ENCODE results near the gene CHD6.
"Not testable (repeated sequence)": the region's sequence is repeated elsewhere in the genome, so short reads cannot be mapped to it uniquely, and the experiment has no call there.

CHD6 gene

DNA sequence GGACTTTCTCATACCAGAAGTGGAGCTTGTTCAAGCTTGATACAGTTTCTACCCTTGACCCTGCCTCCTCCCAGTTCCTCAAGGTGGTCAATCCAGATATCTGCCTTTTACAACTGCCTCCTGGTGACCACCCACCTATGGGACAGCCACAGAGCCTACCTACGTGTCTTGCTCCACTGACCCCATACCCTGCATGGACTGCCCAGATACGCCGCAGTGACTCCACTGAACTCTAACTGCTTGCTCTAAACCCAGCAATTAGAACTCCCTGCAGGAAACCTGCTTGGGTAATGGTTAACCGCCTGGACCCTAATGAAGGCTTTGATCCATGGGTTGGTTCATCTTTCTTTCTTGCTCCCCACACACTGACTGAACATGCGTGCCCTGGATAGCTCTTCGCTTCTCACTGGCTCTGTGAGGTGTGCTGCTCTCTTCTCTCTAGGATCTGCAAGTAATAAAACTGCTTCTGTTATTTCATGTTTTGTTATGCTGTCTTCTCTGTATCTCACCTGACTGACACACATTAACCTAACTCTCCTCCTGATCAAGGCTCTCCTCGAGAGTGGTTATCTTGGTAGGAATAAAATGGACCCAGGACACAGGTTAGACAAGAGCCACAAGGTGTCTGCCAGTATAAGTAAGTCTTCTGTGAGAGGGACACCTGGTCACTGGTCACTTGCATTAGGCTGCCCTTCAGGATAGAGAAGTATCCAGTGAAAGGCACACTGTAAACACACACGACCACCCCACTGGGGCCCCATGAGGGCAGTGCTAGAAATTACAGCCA, 79.2 kb downstream of the CHD6 start:
- no peak for DNase-seq (ENCODE audit: low read depth)

- DNase-seq (ENCODE audit: low read depth) = no peak
These were observed 80.3 kb downstream of the CHD6 start for GRCh38 chr20:41537865-41538264.

GRCh38 chr20:41535551-41535950, 82.6 kb downstream of the CHD6 start:
- not testable (repeated sequence) for DNase-seq (ENCODE audit: low read depth)

GRCh38 chr20:41534842-41535241, 83.3 kb downstream of the CHD6 start:
- no peak for DNase-seq (ENCODE audit: low read depth)

GRCh38 chr20:41534170-41534569, 84.0 kb downstream of the CHD6 start:
- DNase-seq (ENCODE audit: low read depth) = no peak

GRCh38 chr20:41533537-41534136, 84.5 kb downstream of the CHD6 start:
- no peak for DNase-seq (ENCODE audit: low read depth)

DNA sequence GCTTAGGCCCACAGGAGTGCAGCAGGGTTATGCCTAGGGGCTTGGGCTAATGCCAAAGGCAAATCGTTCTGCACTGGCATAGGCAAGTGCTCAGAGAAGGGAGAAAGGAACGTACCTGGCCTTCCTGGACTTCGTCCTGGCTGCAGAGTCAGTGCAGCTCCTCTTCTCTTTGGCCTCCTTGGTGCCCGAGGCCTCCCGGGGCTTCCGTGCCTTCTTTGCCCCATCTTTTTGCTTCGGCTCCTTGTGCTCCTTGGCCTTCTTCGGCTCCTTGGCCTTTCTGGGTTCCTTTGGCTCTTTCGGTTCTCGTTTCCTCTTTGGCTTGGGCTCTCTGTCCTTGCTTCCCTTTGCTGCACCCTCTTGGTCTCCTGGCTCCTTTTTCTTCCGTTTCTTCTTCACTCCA, 85.2 kb downstream of the CHD6 start:
- DNase-seq (ENCODE audit: low read depth) = no peak

DNA sequence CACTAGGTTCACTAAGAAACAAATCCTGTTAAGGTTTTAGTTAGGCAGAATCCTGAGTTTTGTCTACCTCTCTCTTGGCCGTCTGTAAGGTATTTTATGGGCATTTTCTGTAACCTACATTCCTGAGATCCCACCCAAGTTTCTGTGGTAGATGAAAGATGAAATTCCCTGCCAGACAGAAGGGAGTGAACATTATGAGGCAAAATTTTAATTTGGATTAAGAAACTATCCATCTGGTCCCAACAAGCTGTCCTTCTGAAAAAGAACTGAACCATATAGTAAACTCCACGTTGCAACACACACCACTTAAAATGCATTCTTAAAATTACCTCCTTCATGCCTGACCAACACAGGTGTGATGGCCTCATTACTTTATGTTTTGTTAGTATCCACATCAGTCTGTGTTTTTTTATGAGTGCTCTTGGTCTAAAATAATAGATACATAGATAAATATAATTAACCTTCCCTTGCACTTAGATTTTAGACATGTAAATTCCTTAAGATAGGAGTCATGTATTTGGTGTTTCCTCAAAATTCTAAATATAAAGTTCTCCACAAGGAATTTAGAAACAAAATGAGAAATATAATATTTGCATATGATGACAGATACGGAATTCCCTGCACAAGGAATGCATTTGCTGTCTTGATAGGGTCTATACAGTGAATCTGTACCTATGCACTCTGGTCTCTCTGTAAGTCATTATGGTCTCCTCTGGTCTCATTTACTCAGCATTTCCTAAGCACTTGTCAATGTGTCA, 86.5 kb downstream of the CHD6 start:
- DNase-seq (ENCODE audit: low read depth) = no peak

GRCh38 chr20:41530923-41531322, 87.3 kb downstream of the CHD6 start:
- no peak for DNase-seq (ENCODE audit: low read depth)

DNA sequence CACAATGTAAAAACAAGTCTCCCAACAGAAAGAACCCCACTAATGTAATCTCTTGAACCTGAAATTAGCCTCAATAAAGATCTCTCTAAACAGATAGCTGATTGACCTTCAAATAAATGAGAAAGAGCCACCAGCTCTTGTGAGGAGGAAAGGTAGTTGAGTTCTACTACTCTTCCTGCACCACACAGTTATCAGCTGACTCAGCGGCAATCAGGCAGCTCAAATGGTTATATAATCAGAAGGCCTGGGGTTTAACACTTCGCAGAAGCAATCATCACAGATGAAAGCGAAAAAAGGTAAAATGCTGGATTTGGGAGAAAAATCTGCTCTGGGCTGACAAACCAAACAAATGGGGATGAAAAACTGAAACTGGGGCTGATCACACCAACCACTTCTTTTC, 91.8 kb downstream of the CHD6 start:
- DNase-seq (ENCODE audit: low read depth) = no peak

GRCh38 chr20:41524980-41525613, 93.1 kb downstream of the CHD6 start:
- no peak for DNase-seq (ENCODE audit: low read depth)

DNA sequence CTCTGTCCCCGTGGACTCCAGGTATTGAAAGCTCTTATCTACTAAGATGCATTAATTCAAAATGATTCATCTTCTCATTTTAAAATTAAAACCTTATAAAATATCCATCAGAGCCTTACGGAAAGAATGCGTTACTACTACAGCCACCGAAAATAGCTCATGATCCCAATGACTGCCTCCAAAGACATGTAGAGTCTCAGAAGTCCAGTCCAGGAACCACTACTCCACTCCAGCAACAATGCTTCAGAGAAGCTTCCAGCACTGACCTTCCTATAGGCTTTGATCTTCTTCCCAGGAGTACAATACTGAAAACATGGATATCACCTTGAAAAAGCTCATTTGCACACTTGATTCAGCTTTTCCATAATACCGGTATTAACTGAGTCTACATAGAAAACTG, 94.3 kb downstream of the CHD6 start:
- no peak for DNase-seq (ENCODE audit: low read depth)

DNA sequence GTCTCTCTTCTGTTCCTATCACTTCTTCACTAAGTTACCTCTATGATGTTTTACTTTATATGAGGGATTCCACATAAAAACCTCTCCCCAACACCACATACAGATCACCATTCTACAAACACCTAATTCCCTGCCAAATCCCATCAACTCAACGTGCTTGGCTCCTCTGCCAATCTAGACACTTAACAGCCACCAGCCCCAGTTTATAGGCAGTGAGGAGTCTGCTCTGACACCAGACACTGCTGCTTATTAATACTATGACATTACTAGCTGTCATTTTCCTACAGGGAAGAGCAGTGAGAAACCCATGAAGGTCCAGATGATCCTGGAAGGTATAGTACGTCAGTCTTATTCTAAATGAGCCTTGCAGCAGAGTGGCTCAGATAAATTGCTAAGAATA, 104.3 kb downstream of the CHD6 start:
- DNase-seq (ENCODE audit: low read depth) = no peak

DNA sequence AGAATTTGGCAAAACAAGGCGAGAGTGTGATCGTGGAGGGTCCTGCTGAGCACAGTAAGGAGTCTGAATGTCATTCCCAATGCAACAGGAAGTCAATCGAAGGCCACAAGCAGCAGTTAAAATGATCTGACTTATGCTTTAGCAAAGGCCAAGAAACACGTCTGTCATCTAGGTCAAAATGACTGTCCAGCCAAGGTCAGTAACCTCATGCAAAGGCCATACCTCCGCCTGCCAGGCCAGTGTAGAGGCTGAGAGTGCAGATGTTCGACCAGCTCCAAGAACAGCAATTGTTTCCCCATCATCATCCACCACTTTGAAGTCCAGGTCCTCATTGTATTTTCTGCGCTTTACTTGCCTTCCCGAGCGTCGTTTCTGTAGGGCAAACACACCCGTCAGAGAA, 105.6 kb downstream of the CHD6 start:
- no peak for DNase-seq (ENCODE audit: low read depth)

DNA sequence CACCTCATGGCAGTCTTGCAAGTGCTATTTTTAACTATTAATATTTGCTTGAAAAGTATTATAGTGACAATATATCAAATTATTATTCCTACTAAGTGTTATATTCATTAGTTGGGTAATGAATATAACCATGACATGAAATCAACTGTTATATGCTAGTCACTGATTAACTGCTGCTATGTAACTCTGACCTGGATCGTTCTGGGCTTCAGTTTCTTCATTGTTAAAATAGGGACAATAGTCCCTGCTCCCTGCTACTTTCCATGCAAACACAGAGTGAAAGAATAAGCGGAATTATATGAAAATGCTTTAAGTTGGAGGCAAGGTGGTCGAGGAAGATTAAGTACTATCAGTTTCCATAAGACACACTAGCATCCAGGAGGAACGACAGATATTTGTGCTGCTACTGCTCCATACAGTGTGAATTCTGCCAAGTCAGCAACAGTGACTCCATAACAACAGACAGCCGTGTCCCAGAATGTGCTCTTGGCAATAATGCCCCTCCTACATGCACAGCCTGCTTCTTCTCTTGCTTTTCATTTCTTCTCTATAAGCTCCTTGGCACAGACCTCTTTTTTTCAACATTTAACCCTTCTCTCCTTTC, 107.2 kb downstream of the CHD6 start:
- no peak for DNase-seq (ENCODE audit: low read depth)

- no peak for DNase-seq (ENCODE audit: low read depth)
These were observed 108.0 kb downstream of the CHD6 start for GRCh38 chr20:41510224-41510623.

- DNase-seq (ENCODE audit: low read depth) = no peak
These were observed 108.6 kb downstream of the CHD6 start for GRCh38 chr20:41509316-41510200.

DNA sequence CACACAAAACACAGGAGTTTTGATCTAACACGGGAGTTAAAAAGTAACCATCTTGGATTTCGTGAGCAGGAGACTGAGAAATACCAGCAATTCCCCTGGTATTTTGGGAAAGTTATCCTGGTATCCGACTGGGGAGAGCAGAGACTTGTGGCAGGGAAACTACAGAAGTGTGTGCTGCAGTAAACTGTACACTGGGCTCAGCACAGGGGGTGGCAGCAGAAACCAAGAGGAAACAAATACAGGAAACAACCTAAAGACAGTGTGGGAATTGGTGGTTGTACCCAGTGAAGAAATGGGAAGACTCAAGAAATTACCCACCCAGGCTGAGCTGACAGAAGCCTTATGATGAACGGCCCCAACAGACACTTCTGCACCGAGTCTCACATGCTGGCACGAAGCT, 109.8 kb downstream of the CHD6 start:
- DNase-seq (ENCODE audit: low read depth) = no peak

DNA sequence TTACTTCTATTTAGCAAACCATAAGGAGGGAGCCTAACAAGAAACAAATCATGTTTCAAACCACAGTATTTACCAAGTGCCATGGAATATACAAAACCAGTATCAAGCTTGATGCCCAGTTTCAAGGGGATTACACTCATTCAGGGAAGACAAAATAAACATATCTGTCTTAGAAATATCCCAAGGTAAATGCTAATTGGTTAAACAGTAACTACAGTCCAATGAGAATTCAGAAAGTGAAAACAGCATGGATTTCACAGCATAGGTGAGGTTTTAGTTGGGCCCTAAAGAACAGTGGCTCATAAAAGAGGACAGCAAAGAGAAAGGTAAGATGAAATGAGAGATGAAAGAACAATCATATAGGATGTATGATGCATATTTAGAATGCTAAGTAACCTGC, 110.3 kb downstream of the CHD6 start:
- DNase-seq (ENCODE audit: low read depth) = no peak

GRCh38 chr20:41507436-41507835, 110.7 kb downstream of the CHD6 start:
- DNase-seq (ENCODE audit: low read depth) = no peak

DNA sequence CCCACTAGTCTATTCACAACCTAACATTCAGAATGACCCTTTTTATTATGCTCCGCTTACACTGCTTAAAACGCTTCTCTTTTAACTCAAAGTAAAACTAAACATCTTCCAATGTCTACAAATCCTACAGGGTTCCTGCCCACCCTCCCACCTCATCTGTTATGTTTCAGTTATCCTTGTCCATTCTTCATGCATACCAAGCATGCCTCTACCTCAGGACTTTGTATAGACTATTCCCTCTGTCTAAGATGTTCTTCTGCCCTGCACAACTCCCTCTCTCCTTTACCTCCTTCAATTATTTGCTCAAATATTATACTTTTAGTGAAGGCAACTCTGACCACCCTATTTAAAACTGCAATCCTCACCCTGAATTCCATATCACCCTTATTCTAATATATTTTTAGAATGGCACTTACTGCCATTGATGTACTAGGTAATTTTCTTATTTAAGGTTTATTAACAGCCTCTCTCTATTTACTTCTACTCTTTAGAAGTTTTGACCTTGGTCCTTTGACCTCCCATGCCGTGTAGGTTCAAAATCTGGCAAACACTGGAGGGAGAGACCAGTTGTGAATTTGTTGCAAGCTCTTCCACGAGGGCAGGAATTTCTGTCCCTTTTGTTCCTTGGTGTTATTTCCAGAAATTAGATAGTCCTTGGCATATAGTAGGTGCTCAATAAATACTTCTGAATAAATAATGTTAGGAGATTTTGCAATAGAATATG, 111.8 kb downstream of the CHD6 start:
- DNase-seq (ENCODE audit: low read depth) = no peak
